Measurements from ENCODE around the gene ZBED6.

ZBED6 gene

GRCh38 chr1:203799157-203799556 lies 3.7 kb downstream of the ZBED6 start:
- H3K79me2 ChIP-seq (ENCODE audit: low read length) = peaks cover 87% of the 10 kb centered on the region
- peaks cover 23% of the 10 kb centered on the region for H3K4me1 ChIP-seq (ENCODE audit: low read length)
- peaks cover 49% of the 10 kb centered on the region for H3K36me3 ChIP-seq (replicated peaks; ENCODE audit: low read depth, low read length)
- H3K9ac ChIP-seq (ENCODE audit: low read length) = no peak overlapping the region
- no peak for TF ChIP-seq EZH2phosphoT487 (IDR thresholded peaks at IDR 0.05; ENCODE audit: low read depth)
- TF ChIP-seq, protein P1, sequence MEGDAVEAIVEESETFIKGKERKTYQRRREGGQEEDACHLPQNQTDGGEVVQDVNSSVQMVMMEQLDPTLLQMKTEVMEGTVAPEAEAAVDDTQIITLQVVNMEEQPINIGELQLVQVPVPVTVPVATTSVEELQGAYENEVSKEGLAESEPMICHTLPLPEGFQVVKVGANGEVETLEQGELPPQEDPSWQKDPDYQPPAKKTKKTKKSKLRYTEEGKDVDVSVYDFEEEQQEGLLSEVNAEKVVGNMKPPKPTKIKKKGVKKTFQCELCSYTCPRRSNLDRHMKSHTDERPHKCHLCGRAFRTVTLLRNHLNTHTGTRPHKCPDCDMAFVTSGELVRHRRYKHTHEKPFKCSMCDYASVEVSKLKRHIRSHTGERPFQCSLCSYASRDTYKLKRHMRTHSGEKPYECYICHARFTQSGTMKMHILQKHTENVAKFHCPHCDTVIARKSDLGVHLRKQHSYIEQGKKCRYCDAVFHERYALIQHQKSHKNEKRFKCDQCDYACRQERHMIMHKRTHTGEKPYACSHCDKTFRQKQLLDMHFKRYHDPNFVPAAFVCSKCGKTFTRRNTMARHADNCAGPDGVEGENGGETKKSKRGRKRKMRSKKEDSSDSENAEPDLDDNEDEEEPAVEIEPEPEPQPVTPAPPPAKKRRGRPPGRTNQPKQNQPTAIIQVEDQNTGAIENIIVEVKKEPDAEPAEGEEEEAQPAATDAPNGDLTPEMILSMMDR (IDR thresholded peaks at IDR 0.05; ENCODE audit: low read depth, low read length) = no peak
- H3K27me3 ChIP-seq (ENCODE audit: low read depth, low read length) = no peaks in the 10 kb centered on the region
- H2AFZ ChIP-seq (ENCODE audit: low read depth, low read length) = no peak overlapping the region
- H3K9me3 ChIP-seq (ENCODE audit: insufficient read depth, low read length) = no peaks in the 10 kb centered on the region
- H3K27ac ChIP-seq (ENCODE audit: low read length) = no peak overlapping the region
- no peak overlapping the region for H3K4me2 ChIP-seq (ENCODE audit: low read length)
- H4K20me1 ChIP-seq (ENCODE audit: insufficient read depth, low read length) = peaks cover 62% of the 10 kb centered on the region
- H3K4me3 ChIP-seq (ENCODE audit: low read length) = no peak overlapping the region

- TF ChIP-seq EZH2phosphoT487 (IDR thresholded peaks at IDR 0.05; ENCODE audit: low read depth) = no peak
- TF ChIP-seq, protein P1 (IDR thresholded peaks at IDR 0.05; ENCODE audit: low read depth, low read length) = no peak
- no peak overlapping the region for H3K4me2 ChIP-seq (ENCODE audit: low read length)
- no peak overlapping the region for H3K27ac ChIP-seq (ENCODE audit: low read length)
- no peak overlapping the region for H2AFZ ChIP-seq (ENCODE audit: low read depth, low read length)
- H3K4me1 ChIP-seq (ENCODE audit: low read length) = peaks cover 20% of the 10 kb centered on the region
- no peaks in the 10 kb centered on the region for H3K9me3 ChIP-seq (ENCODE audit: insufficient read depth, low read length)
- no peak overlapping the region for H3K9ac ChIP-seq (ENCODE audit: low read length)
- peaks cover 65% of the 10 kb centered on the region for H4K20me1 ChIP-seq (ENCODE audit: insufficient read depth, low read length)
- H3K27me3 ChIP-seq (ENCODE audit: low read depth, low read length) = no peaks in the 10 kb centered on the region
- peaks cover 95% of the 10 kb centered on the region for H3K79me2 ChIP-seq (ENCODE audit: low read length)
- H3K36me3 ChIP-seq (replicated peaks; ENCODE audit: low read depth, low read length) = peaks cover 52% of the 10 kb centered on the region
- no peak overlapping the region for H3K4me3 ChIP-seq (ENCODE audit: low read length)
These were observed 4.5 kb downstream of the ZBED6 start for GRCh38 chr1:203799971-203800370.

DNA sequence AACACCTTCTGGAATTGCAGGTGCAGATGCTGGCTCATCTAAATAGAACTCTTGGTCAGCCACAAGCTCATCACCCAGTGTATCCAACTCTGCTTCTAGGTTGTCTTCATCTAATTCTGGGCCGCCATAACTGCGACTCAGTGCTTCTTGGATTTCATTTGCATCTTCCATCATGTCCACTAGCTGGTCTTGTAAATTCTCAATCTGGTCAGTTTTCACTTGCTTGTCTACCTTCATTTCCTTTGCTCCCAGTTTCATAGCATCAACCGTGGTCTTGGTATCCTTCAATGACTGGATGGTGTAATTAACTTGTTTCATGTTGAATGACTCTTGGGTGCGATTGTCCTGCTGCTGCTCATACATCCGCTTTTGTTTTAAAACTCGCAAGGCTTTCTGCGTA lies 10.3 kb downstream of the ZBED6 start:
- Histone ChIP-seq H3K4me1 (ENCODE audit: low read length) (no peaks in the 10 kb centered on the region), H3K27me3 (ENCODE audit: low read depth, low read length) (no peaks in the 10 kb centered on the region), H3K9ac (ENCODE audit: low read length) (no peak overlapping the region), H4K20me1 (ENCODE audit: insufficient read depth, low read length) (peaks cover 46% of the 10 kb centered on the region), H3K4me3 (ENCODE audit: low read length) (no peak overlapping the region), H2AFZ (ENCODE audit: low read depth, low read length) (no peak overlapping the region), H3K27ac (ENCODE audit: low read length) (no peak overlapping the region), H3K4me2 (ENCODE audit: low read length) (no peak overlapping the region), H3K9me3 (ENCODE audit: insufficient read depth, low read length) (no peaks in the 10 kb centered on the region), H3K36me3 (replicated peaks; ENCODE audit: low read depth, low read length) (peaks cover 37% of the 10 kb centered on the region), H3K79me2 (ENCODE audit: low read length) (peaks cover 99% of the 10 kb centered on the region)
- TF ChIP-seq, protein P1 (IDR thresholded peaks at IDR 0.05; ENCODE audit: low read depth, low read length) = no peak
- TF ChIP-seq EZH2phosphoT487 (IDR thresholded peaks at IDR 0.05; ENCODE audit: low read depth) = no peak

DNA sequence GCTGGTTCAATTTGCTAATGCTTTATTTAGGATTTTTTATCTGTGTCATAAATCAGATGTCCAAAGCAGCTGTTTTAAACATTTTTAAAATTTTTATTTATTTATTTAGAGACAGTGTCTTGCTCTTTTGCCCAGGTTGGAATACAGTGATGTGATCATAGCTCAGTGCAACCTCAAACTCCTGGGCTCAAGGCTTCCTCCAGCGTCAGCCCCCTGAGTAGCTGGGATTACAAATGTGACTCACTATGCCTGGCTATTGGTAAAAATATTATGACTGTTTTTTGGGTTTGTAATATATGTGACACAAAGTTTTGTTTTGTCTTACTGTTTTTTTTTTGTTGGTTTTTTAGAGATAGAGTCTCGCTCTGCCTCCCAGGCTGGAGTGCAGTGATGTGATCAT lies 11.8 kb downstream of the ZBED6 start:
- Histone ChIP-seq H3K9ac (ENCODE audit: low read length) (no peak overlapping the region), H2AFZ (ENCODE audit: low read depth, low read length) (no peak overlapping the region), H3K9me3 (ENCODE audit: insufficient read depth, low read length) (no peaks in the 10 kb centered on the region), H3K27me3 (ENCODE audit: low read depth, low read length) (no peaks in the 10 kb centered on the region), H4K20me1 (ENCODE audit: insufficient read depth, low read length) (peaks cover 40% of the 10 kb centered on the region), H3K27ac (ENCODE audit: low read length) (no peak overlapping the region), H3K79me2 (ENCODE audit: low read length) (peaks cover 98% of the 10 kb centered on the region), H3K4me2 (ENCODE audit: low read length) (no peak overlapping the region), H3K4me1 (ENCODE audit: low read length) (no peaks in the 10 kb centered on the region), H3K4me3 (ENCODE audit: low read length) (no peak overlapping the region), H3K36me3 (replicated peaks; ENCODE audit: low read depth, low read length) (peaks cover 36% of the 10 kb centered on the region)
- TF ChIP-seq, protein P1 (IDR thresholded peaks at IDR 0.05; ENCODE audit: low read depth, low read length) = no peak
- TF ChIP-seq EZH2phosphoT487 (IDR thresholded peaks at IDR 0.05; ENCODE audit: low read depth) = no peak
